ENCODE measurements around the gene MAX. TPM values are rescaled to one million over a fixed set of nuclear protein-coding genes. Genes with fewer than 3 reads are reported as not detected.

The MAX gene
- total and polyA plus RNA-seq, 2 of the 8 experiments (the other 6 are each of a cell fraction or from before 2014, with no cell fraction given), result 36.9 to 65.1 TPM

DNA sequence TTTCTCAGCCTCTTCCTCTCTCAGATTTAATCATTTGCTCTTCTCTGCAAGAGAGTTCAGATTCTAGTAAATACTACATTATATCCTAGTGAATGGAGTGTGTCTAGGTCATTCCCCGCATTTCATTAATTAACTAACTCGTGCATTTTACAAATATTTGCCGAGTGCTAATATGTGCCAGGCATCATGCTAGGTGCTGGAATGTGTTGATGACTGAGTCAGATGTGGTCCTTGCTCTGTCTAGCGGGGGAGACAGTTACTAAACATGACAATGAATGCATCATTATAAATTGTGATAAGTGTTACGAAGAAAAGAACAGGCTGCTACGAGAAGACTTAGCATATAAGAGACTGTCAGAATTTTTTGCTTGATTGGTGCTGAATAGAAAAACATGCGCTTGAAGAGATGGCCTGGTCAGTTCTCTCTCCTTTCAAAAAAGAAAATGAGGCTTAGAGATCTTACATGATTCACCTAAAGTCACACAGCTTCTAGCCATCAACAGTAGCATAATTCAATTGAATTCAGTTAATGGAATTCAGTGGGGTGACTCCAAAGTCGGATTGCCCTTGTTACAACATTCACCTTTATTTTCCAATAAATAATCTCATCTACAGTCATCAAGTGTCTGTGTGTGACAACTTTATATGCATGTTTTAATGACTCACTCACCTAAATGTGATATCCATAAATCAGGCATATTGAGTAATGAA, 48.7 kb upstream of the MAX start:
- no peak overlapping the region for H2BK120ac ChIP-seq (replicated peaks; ENCODE audit: low read depth, low read length)
- H3K79me1 ChIP-seq (ENCODE audit: low read depth, low read length), result no peaks in the 10 kb centered on the region
- H3K4me2 ChIP-seq (ENCODE audit: insufficient read depth in 1 of 2, low read depth in 2 of 2, low read length in 2 of 2), result no peak overlapping the region
- no peak overlapping the region for H4K8ac ChIP-seq (ENCODE audit: extremely low read depth, insufficient read depth, low read length)
- WGBS, 2 experiments (ENCODE audit: extremely low coverage in 1 of 2, insufficient coverage in 1 of 2, insufficient read length in 1 of 2, insufficient replicate concordance in 2 of 2, low coverage in 1 of 2, low lambda C conversion rate in 2 of 2, missing lambda C conversion rate in 1 of 2), result 85% methylated on average over 8 of the region's 8 CpGs; no CpG with 5 or more reads in 1 of the 2 experiments
- H3K9ac ChIP-seq (replicated peaks in 1 of 4; ENCODE audit: extremely low read depth in 1 of 4, low read depth in 3 of 4, low read length in 3 of 4), result no peak overlapping the region
- no peak overlapping the region for H2BK15ac ChIP-seq (ENCODE audit: low read length)
- no peak overlapping the region for H3K14ac ChIP-seq (ENCODE audit: insufficient read length)
- H3K56ac ChIP-seq (replicated peaks; ENCODE audit: insufficient read length, low read depth, low read length), result no peak overlapping the region
- H2AK5ac ChIP-seq (ENCODE audit: low read depth, low read length), result no peak overlapping the region
- H4K5ac ChIP-seq (ENCODE audit: insufficient read length, low read depth, low read length), result no peak overlapping the region
- H3K9me3 ChIP-seq (ENCODE audit: insufficient read depth in 2 of 2, low read depth in 1 of 2, low read length in 1 of 2), result no peaks in the 10 kb centered on the region
- H2BK5ac ChIP-seq (ENCODE audit: low read depth, low read length), result no peak overlapping the region
- H3K27ac ChIP-seq (ENCODE audit: low read depth, low read length), result no peak overlapping the region
- H3K23ac ChIP-seq (ENCODE audit: insufficient read length), result no peak overlapping the region
- no peaks in the 10 kb centered on the region for H3K27me3 ChIP-seq (replicated peaks in 1 of 4; ENCODE audit: control insufficient read depth in 3 of 4, extremely low read depth in 1 of 4, insufficient read depth in 3 of 4, low read length in 3 of 4)
- CTCF ChIA-PET (ENCODE audit: partially characterized antibody), result interaction anchor here (0.7 to 1.7 kb wide), 2 partner anchors 48 to 809 kb away, joined by 3 to 6 read pairs; no protein-coding TSS in a partner anchor
- H2AFZ ChIP-seq (ENCODE audit: low read length), result no peak overlapping the region
- no peak for FAIRE-seq
- no peak for DNase-seq (ENCODE audit: low read depth in 1 of 2, low spot score in 2 of 2)
- no peak overlapping the region for H3K18ac ChIP-seq (ENCODE audit: extremely low read depth, low read length)
- H2BK12ac ChIP-seq (ENCODE audit: low read depth, low read length), result no peak overlapping the region
- no peak overlapping the region for H4K91ac ChIP-seq (replicated peaks; ENCODE audit: insufficient read length, low read length)
- H3K4ac ChIP-seq (replicated peaks; ENCODE audit: insufficient read length, low read depth, low read length), result no peak overlapping the region
- H3K79me2 ChIP-seq (ENCODE audit: control insufficient read depth in 1 of 2, insufficient read depth in 2 of 2, low read length in 2 of 2), result no peaks in the 10 kb centered on the region
- no peaks in the 10 kb centered on the region for H3K4me1 ChIP-seq (replicated peaks in 1 of 4; ENCODE audit: control insufficient read depth in 3 of 4, insufficient read depth in 4 of 4, low read length in 3 of 4)
- POLR2A ChIA-PET (ENCODE audit: partially characterized antibody), result no interaction called here
- H3K23me2 ChIP-seq (ENCODE audit: low read depth, low read length), result no peaks in the 10 kb centered on the region
- H4K20me1 ChIP-seq (replicated peaks in 1 of 2; ENCODE audit: control insufficient read depth in 1 of 2, insufficient read depth in 2 of 2, low read length in 2 of 2), result no peaks in the 10 kb centered on the region
- no peaks in the 10 kb centered on the region for H3K36me3 ChIP-seq (ENCODE audit: control insufficient read depth in 2 of 4, insufficient read depth in 4 of 4, low read length in 3 of 4)
- no peak overlapping the region for H3K4me3 ChIP-seq (ENCODE audit: extremely low read depth in 1 of 4, insufficient read depth in 2 of 4, low read depth in 3 of 4, low read length in 4 of 4)
- H2BK20ac ChIP-seq (ENCODE audit: low read length), result no peak overlapping the region
- no peak for TF ChIP-seq POU5F1 (IDR thresholded peaks at IDR 0.05; ENCODE audit: low read depth, low read length)
- TF ChIP-seq EZH2 (IDR thresholded peaks at IDR 0.05; ENCODE audit: low read depth, low read length, severe bottlenecking), result no peak
- no peak for TF ChIP-seq TCF12 (IDR thresholded peaks at IDR 0.05; ENCODE audit: low read depth, low read length)
- no peak for TF ChIP-seq MAFK (IDR thresholded peaks at IDR 0.05; ENCODE audit: low read depth, low read length)
- TF ChIP-seq RNF2 (IDR thresholded peaks at IDR 0.05; ENCODE audit: borderline replicate concordance, low read depth, low read length, missing control alignments, poor library complexity, severe bottlenecking), result no peak
- TF ChIP-seq ZNF274 (IDR thresholded peaks at IDR 0.05; ENCODE audit: borderline replicate concordance, extremely low read depth, low read length), result no peak
- no peak for TF ChIP-seq PHF8 (conservative IDR thresholded peaks at IDR 0.05; ENCODE audit: low read depth, low read length)
- no peak for TF ChIP-seq EP300 (IDR thresholded peaks at IDR 0.05; ENCODE audit: borderline replicate concordance in 1 of 2, low read depth in 2 of 2, low read length in 2 of 2)
- no peak for TF ChIP-seq SP4 (IDR thresholded peaks at IDR 0.05; ENCODE audit: low read length)
- no peak for TF ChIP-seq SUZ12 (IDR thresholded peaks at IDR 0.05; ENCODE audit: low read length)
- TF ChIP-seq JUND (IDR thresholded peaks at IDR 0.05; ENCODE audit: low read length), result no peak
- TF ChIP-seq RAD21 (IDR thresholded peaks at IDR 0.05 in 1 of 2, conservative IDR thresholded peaks at IDR 0.05 in 1 of 2; ENCODE audit: low read depth in 2 of 2, low read length in 2 of 2), result no peak
